ENCODE measurements around the gene ECEL1. TPM values are rescaled to one million over a fixed set of nuclear protein-coding genes. Genes with fewer than 3 reads are reported as not detected.
A peak's percentile ranks its signal among the peaks of the same experiment; 100 is the strongest.

The ECEL1 gene
- total RNA-seq, 4 donors from 2014 or later: 0.68 to 0.83 TPM; not detected in 2

DNA sequence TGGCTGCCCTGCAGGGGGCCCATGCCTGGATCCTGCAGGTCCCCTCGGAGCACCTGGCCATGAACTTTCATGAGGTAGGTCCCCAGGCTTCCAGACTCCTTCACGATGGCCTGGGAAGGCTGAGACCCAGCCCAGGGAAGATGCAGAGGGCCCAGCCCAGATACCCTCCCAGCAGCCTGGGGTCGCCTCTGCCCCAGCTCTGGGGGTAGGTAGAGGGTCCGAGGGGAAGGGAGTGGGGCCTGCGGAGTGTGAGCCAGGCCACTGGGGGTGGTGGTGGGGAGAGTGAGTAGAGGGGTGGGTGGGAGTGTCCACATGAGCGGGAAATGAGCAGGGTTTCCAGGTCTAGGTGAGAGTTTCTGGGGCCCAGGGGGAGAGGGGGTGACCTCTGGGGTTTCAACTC lies 37.1 kb upstream of the ECEL1 start:
- Histone ChIP-seq H3K9me3 (no peaks in the 10 kb centered on the region), H3K27ac (no peak overlapping the region), H3K36me3 (no peaks in the 10 kb centered on the region), H3K4me3 (no peak overlapping the region), H3K4me1 (peaks cover 35% of the 10 kb centered on the region), H3K27me3 (peaks cover 72% of the 10 kb centered on the region)
- DNase-seq (ENCODE audit: low spot score in 2 of 2): no peak
- TF ChIP-seq EP300 (IDR thresholded peaks at IDR 0.05) (no peak), POLR2A (IDR thresholded peaks at IDR 0.05) (no peak), POLR2AphosphoS5 (IDR thresholded peaks at IDR 0.05) (no peak)
- TF ChIP-seq, protein P1, sequence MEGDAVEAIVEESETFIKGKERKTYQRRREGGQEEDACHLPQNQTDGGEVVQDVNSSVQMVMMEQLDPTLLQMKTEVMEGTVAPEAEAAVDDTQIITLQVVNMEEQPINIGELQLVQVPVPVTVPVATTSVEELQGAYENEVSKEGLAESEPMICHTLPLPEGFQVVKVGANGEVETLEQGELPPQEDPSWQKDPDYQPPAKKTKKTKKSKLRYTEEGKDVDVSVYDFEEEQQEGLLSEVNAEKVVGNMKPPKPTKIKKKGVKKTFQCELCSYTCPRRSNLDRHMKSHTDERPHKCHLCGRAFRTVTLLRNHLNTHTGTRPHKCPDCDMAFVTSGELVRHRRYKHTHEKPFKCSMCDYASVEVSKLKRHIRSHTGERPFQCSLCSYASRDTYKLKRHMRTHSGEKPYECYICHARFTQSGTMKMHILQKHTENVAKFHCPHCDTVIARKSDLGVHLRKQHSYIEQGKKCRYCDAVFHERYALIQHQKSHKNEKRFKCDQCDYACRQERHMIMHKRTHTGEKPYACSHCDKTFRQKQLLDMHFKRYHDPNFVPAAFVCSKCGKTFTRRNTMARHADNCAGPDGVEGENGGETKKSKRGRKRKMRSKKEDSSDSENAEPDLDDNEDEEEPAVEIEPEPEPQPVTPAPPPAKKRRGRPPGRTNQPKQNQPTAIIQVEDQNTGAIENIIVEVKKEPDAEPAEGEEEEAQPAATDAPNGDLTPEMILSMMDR (IDR thresholded peaks at IDR 0.05): no peak
- WGBS: 90% methylated on average over 4 of the region's 6 CpGs

GRCh38 chr2:232523682-232524597 lies 36.3 kb upstream of the ECEL1 start:
- peak overlapping the region; percentile 42 for H3K4me3 ChIP-seq
- peaks cover 78% of the 10 kb centered on the region for H3K27me3 ChIP-seq
- no peaks in the 10 kb centered on the region for H3K36me3 ChIP-seq
- TF ChIP-seq EP300 (IDR thresholded peaks at IDR 0.05): no peak
- TF ChIP-seq, protein P1 (IDR thresholded peaks at IDR 0.05): no peak
- no peak for TF ChIP-seq POLR2A (IDR thresholded peaks at IDR 0.05)
- TF ChIP-seq POLR2AphosphoS5 (IDR thresholded peaks at IDR 0.05): no peak
- no peak for DNase-seq (ENCODE audit: low spot score in 2 of 2)
- no peaks in the 10 kb centered on the region for H3K9me3 ChIP-seq
- peaks cover 35% of the 10 kb centered on the region for H3K4me1 ChIP-seq
- H3K27ac ChIP-seq: no peak overlapping the region
- under 1% methylated on average over 39 of the region's 75 CpGs for WGBS

GRCh38 chr2:232523402-232523681 lies 35.7 kb upstream of the ECEL1 start:
- DNase-seq (ENCODE audit: low spot score in 2 of 2): no peak
- H3K27me3 ChIP-seq: peaks cover 84% of the 10 kb centered on the region
- peaks cover 35% of the 10 kb centered on the region for H3K4me1 ChIP-seq
- H3K27ac ChIP-seq: no peak overlapping the region
- H3K4me3 ChIP-seq: peak overlapping the region; percentile 42
- TF ChIP-seq, protein P1 (IDR thresholded peaks at IDR 0.05): no peak
- TF ChIP-seq POLR2AphosphoS5 (IDR thresholded peaks at IDR 0.05) (no peak), POLR2A (IDR thresholded peaks at IDR 0.05) (no peak), EP300 (IDR thresholded peaks at IDR 0.05) (no peak)
- no peaks in the 10 kb centered on the region for H3K9me3 ChIP-seq
- no CpG with 5 or more reads among the region's 16 CpGs for WGBS
- no peaks in the 10 kb centered on the region for H3K36me3 ChIP-seq

DNA sequence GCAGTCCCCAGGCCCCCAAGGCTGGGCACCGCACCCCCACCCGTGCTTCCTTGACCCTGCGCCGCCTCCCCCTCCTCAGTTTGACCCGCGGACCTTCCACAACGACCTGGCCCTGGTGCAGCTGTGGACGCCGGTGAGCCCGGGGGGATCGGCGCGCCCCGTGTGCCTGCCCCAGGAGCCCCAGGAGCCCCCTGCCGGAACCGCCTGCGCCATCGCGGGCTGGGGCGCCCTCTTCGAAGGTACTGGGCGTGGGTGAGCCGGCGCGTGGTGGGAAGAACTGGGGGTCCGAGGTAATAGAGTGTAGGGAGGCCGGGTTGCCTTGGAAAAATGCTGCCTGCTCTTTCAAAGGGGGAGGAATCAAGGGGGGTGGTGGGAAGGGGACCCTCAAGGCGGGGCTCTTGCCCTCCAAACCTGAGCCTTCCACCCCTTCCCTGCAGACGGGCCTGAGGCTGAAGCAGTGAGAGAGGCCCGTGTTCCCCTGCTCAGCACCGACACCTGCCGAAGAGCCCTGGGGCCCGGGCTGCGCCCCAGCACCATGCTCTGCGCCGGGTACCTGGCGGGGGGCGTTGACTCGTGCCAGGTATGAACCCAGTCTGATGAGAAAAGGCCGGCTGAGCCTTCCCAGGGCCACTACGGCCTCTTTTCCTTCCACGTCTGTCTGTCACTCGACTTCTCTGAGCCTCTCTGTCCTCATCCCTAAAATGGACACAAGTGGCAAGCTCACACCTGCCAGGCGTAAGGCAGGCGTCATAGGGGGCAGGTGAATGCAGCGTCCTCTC lies 35.2 kb upstream of the ECEL1 start:
- peaks cover 86% of the 10 kb centered on the region for H3K27me3 ChIP-seq
- WGBS: 23% methylated on average over 17 of the region's 46 CpGs

DNA sequence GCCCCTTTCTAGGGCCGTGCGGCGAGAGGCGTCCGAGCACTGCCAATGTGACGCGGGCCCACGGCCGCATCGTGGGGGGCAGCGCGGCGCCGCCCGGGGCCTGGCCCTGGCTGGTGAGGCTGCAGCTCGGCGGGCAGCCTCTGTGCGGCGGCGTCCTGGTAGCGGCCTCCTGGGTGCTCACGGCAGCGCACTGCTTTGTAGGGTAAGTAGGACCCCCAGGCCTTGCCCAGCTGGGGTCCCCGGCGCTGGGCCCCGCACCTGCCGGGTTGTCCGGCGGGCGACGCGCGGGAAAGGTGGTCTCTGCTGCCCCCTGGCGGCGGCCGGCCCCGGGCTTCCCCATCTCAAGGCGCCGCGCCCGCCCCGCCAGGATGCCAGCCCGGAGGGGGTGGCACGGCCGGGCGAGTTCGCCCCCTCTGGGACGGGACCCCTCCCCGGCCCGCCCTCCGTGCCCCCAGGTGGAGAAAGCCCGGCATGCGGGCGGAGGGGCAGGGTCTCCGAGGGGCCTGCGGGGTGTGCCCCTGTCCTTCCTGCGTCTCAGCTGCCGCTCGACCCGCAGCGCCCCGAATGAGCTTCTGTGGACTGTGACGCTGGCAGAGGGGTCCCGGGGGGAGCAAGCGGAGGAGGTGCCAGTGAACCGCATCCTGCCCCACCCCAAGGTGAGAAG lies 34.5 kb upstream of the ECEL1 start:
- peaks cover 86% of the 10 kb centered on the region for H3K27me3 ChIP-seq
- peaks cover 35% of the 10 kb centered on the region for H3K4me1 ChIP-seq
- H3K9me3 ChIP-seq: no peaks in the 10 kb centered on the region
- no CpG with 5 or more reads among the region's 66 CpGs for WGBS
- DNase-seq (ENCODE audit: low spot score in 2 of 2): no peak
- TF ChIP-seq, protein P1 (IDR thresholded peaks at IDR 0.05): peak in 1 of 2 donors; percentile 96
- TF ChIP-seq POLR2A (IDR thresholded peaks at IDR 0.05): no peak
- no peak overlapping the region for H3K27ac ChIP-seq
- no peaks in the 10 kb centered on the region for H3K36me3 ChIP-seq
- H3K4me3 ChIP-seq: peak overlapping the region; percentile 28

More for the DNA sequence above, 35.2 kb upstream of the ECEL1 start:
- Histone ChIP-seq H3K4me1 (peaks cover 35% of the 10 kb centered on the region), H3K27ac (no peak overlapping the region), H3K9me3 (no peaks in the 10 kb centered on the region), H3K36me3 (no peaks in the 10 kb centered on the region), H3K4me3 (peak overlapping the region; percentile 28)
- DNase-seq (ENCODE audit: low spot score in 2 of 2): no peak
- TF ChIP-seq POLR2A (IDR thresholded peaks at IDR 0.05): no peak
